ENCODE measurements around the gene SLAMF1. TPM values are rescaled to one million over a fixed set of nuclear protein-coding genes. Genes with fewer than 3 reads are reported as not detected.

Gene SLAMF1
- total RNA-seq, 1 donor from 2014 or later: not detected

- Mint-ChIP-seq H3K4me3 (ENCODE audit: unreplicated experiment) (no peak overlapping the region), H3K9me3 (ENCODE audit: unreplicated experiment) (no peaks in the 10 kb centered on the region), H3K36me3 (ENCODE audit: unreplicated experiment) (no peaks in the 10 kb centered on the region), H3K27ac (ENCODE audit: unreplicated experiment) (no peak overlapping the region), H3K27me3 (ENCODE audit: unreplicated experiment) (peaks cover 3% of the 10 kb centered on the region), H3K4me1 (ENCODE audit: unreplicated experiment) (no peaks in the 10 kb centered on the region)
- no peak for TF ChIP-seq CTCF (IDR thresholded peaks at IDR 0.05)
- no peak for DNase-seq (ENCODE audit: extremely low spot score, unreplicated experiment)
These were observed 4.7 kb upstream of the SLAMF1 start for GRCh38 chr1:160651433-160652064.

DNA sequence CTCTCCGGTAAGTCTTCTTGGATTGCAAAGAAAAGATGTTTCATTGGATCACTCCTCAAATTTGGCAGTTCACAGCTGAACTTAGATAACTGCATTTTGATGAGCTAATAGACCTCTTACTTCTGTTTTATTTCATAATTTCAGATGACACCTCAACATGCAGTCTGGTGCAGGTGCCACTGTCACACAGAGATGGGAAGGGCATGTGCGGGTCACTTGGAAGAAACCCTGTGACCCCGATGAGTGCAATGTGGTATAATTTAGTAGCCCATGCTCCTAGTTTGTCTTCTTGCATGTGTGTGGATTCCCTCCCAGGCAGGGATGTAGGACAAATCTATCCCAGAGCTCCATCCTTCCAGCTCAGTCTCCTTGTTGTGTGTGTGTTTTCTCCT is 481 bp upstream of the SLAMF1 start:
- Mint-ChIP-seq H3K36me3 (ENCODE audit: unreplicated experiment) (no peaks in the 10 kb centered on the region), H3K9me3 (ENCODE audit: unreplicated experiment) (no peaks in the 10 kb centered on the region), H3K27me3 (ENCODE audit: unreplicated experiment) (no peaks in the 10 kb centered on the region), H3K4me1 (ENCODE audit: unreplicated experiment) (no peaks in the 10 kb centered on the region), H3K27ac (ENCODE audit: unreplicated experiment) (no peak overlapping the region), H3K4me3 (ENCODE audit: unreplicated experiment) (no peak overlapping the region)
- no peak for DNase-seq (ENCODE audit: extremely low spot score, unreplicated experiment)
- no peak for TF ChIP-seq CTCF (IDR thresholded peaks at IDR 0.05)

DNA sequence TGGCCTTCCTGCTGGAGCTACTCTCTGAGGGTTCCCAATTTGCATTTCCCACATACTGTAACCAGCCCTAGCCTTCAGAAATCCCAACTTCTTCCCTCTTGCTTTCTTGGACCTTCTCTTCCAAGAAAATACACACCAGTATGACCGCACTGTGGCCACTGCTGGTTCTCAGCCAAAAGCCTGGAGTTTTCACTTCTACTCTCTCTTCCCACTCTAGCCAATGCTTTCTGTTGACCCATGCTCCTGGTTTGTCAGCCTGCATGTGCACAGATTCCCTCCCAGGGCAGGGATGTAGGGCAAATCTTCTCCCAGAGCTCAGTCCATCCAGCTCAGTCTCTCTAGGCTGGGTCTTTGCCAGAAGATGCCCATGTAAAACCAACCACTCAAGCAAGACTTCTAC is 664 bp downstream of the SLAMF1 start:
- Mint-ChIP-seq H3K4me3 (ENCODE audit: unreplicated experiment) (no peak overlapping the region), H3K9me3 (ENCODE audit: unreplicated experiment) (no peaks in the 10 kb centered on the region), H3K27me3 (ENCODE audit: unreplicated experiment) (no peaks in the 10 kb centered on the region), H3K4me1 (ENCODE audit: unreplicated experiment) (no peaks in the 10 kb centered on the region), H3K36me3 (ENCODE audit: unreplicated experiment) (no peaks in the 10 kb centered on the region), H3K27ac (ENCODE audit: unreplicated experiment) (no peak overlapping the region)
- TF ChIP-seq CTCF (IDR thresholded peaks at IDR 0.05): no peak
- no peak for DNase-seq (ENCODE audit: extremely low spot score, unreplicated experiment)

GRCh38 chr1:160645386-160646130 is 1.3 kb downstream of the SLAMF1 start:
- Mint-ChIP-seq H3K27me3 (ENCODE audit: unreplicated experiment) (no peaks in the 10 kb centered on the region), H3K27ac (ENCODE audit: unreplicated experiment) (no peak overlapping the region), H3K36me3 (ENCODE audit: unreplicated experiment) (no peaks in the 10 kb centered on the region), H3K4me3 (ENCODE audit: unreplicated experiment) (no peak overlapping the region), H3K4me1 (ENCODE audit: unreplicated experiment) (no peaks in the 10 kb centered on the region), H3K9me3 (ENCODE audit: unreplicated experiment) (no peaks in the 10 kb centered on the region)
- DNase-seq (ENCODE audit: extremely low spot score, unreplicated experiment): no peak
- TF ChIP-seq CTCF (IDR thresholded peaks at IDR 0.05): no peak

- no peaks in the 10 kb centered on the region for H3K9me3 Mint-ChIP-seq (ENCODE audit: unreplicated experiment)
These were observed 2.4 kb downstream of the SLAMF1 start for GRCh38 chr1:160644399-160644798.

More at GRCh38 chr1:160644399-160644798, 2.4 kb downstream of the SLAMF1 start:
- no peak for DNase-seq (ENCODE audit: extremely low spot score, unreplicated experiment)
- TF ChIP-seq CTCF (IDR thresholded peaks at IDR 0.05): no peak
- H3K27me3 Mint-ChIP-seq (ENCODE audit: unreplicated experiment): no peaks in the 10 kb centered on the region
- H3K4me3 Mint-ChIP-seq (ENCODE audit: unreplicated experiment): no peak overlapping the region
- no peak overlapping the region for H3K27ac Mint-ChIP-seq (ENCODE audit: unreplicated experiment)
- no peaks in the 10 kb centered on the region for H3K4me1 Mint-ChIP-seq (ENCODE audit: unreplicated experiment)
- H3K36me3 Mint-ChIP-seq (ENCODE audit: unreplicated experiment): no peaks in the 10 kb centered on the region
